Transverse colon (tissue), 4 donors: Measurements from ENCODE around the gene LMO1. TPM values are rescaled to one million over a fixed set of nuclear protein-coding genes. Genes with fewer than 3 reads are reported as not detected.
A peak's percentile ranks its signal among the peaks of the same experiment; 100 is the strongest.

ENCODE experiments used
- DNase-seq: peaks from one replicate; pipeline ENCODE4 v3.0.0-alpha.2; 2019
- H3K27ac ChIP-seq, 4 donors: fragments of 200-600 bp; sonication (generic); 2 replicates each; pipeline ENCODE4 v1.5.1; 2016 to 2018; ENCODE audit warnings: inconsistent platforms in 4 of 4
- H3K27me3 ChIP-seq: fragments of 200-600 bp; sonication (generic); 2 replicates; pipeline ENCODE4 v1.5.1; 2017; ENCODE audit warnings: inconsistent platforms
- H3K36me3 ChIP-seq, 4 donors: fragments of 200-600 bp; sonication (generic); 2 replicates each; pipeline ENCODE4 v1.5.1; 2017 to 2019; ENCODE audit warnings: inconsistent platforms in 4 of 4
- H3K4me1 ChIP-seq, 4 donors: fragments of 200-600 bp; sonication (generic); 2 replicates each; pipeline ENCODE4 v1.5.1; 2017 to 2020; ENCODE audit warnings: inconsistent platforms in 4 of 4
- H3K4me3 ChIP-seq, 4 donors: fragments of 200-600 bp; sonication (generic); 1 replicate in 1 of 4; 2 replicates in 3 of 4; pipeline versions ENCODE4 v1.5.1 to v1.6.1; 2017 to 2019; ENCODE audit warnings: inconsistent platforms in 4 of 4
- H3K9me3 ChIP-seq, 2 donors: fragments of 200-600 bp; sonication (generic); 2 replicates each; pipeline ENCODE4 v1.5.1; 2017 to 2019; ENCODE audit warnings: inconsistent platforms in 2 of 2
- CTCF ChIP-seq, 5 experiments: fragments of 200-600 bp in 3 of 5; fragments of 450-650 bp in 2 of 5; sonication (generic) in 3 of 5; IDR thresholded peaks; 1 replicate in 2 of 5; 2 replicates in 3 of 5; pipeline ENCODE4 v1.5.1; 2016 to 2017; ENCODE audit warnings: antibody characterized with exemption in 5 of 5, inconsistent platforms in 3 of 5, mild to moderate bottlenecking in 2 of 5, moderate library complexity in 1 of 5
- EP300 ChIP-seq: sonication (generic); formaldehyde crosslinking; IDR thresholded peaks from one replicate; pipeline ENCODE4 v1.6.1; 2017; ENCODE audit warnings: antibody characterized with exemption, low read depth
- POLR2A ChIP-seq: fragments of 450-650 bp; IDR thresholded peaks from one replicate; pipeline ENCODE4 v1.6.1; 2016; ENCODE audit warnings: antibody characterized with exemption, mild to moderate bottlenecking, moderate library complexity
- POLR2AphosphoS5 ChIP-seq, 3 donors: sonication (generic); formaldehyde crosslinking; IDR thresholded peaks; one replicate each; pipeline ENCODE4 v1.6.1; 2016; ENCODE audit warnings: antibody characterized with exemption in 3 of 3
- WGBS, 2 donors: methylation state at CpG; one replicate each; pipeline ENCODE4 v1.1.5; 2018; ENCODE audit warnings: low coverage in 1 of 2; 5-methylcytosine and 5-hydroxymethylcytosine counted together
- in situ Hi-C, 4 donors: fragments of 200-750 bp; cut with MboI; loops; one replicate each; pipeline versions ENCODE4 v1.15.0 to v1.15.1; 2017; ENCODE audit warnings: low sequenced_read_pairs in 3 of 4, low pct_ligation_motif_present in 1 of 4, low pct_unique_long_range_greater_than_20kb in 1 of 4
- intact Hi-C: fragments of 100-400 bp; cut with DNase I; formaldehyde crosslinking; loops from one replicate; pipeline ENCODE4 v1.15.1; 2023; ENCODE audit warnings: low total_unique reads
- total RNA-seq, 4 donors: library from RNA; depleted of rRNA; stranded (reverse); fragments of >200 nt; gene quantifications; one replicate each; pipeline ENCODE4 v1.1.0, GENCODE V29; 2016

Gene LMO1
- total RNA-seq, 4 donors from 2014 or later = not detected

DNA sequence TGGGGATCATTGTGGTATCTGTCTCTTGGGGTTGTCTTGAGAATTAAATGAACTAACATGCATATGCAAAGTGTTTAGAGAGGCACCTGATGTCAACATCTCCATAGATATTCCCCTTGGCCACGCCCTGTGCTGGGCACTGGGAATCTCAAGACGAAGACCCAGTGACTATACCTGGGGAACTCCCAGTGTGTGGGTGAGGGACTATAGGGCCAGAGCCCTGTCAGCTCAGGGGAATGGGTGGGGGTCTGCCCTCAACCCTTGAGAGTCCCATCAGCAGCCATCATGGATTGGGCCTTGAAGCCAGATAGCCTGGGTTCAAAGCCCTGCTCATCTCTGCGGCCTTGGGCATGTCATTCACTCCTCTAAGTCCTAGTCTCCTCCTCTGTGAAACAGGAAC, 21.6 kb upstream of the LMO1 start:
- peaks cover 10% of the 10 kb centered on the region for H3K27me3 ChIP-seq
- no peak for DNase-seq
- no peaks in the 10 kb centered on the region for H3K9me3 ChIP-seq
- TF ChIP-seq CTCF (IDR thresholded peaks at IDR 0.05) (no peak), POLR2A (no peak), POLR2AphosphoS5 (IDR thresholded peaks at IDR 0.05) (no peak), EP300 (no peak)
- peaks cover 0 to 7% (median 3%) of the 10 kb centered on the region in 4 donors for H3K4me1 ChIP-seq
- intact Hi-C loops = no loop called here
- in situ Hi-C loops = no loop called here
- no peak overlapping the region for H3K4me3 ChIP-seq
- WGBS, 2 donors = 91% methylated on average over 3 of the region's 3 CpGs; no CpG with 5 or more reads in 1 of the 2 donors
- H3K27ac ChIP-seq = no peak overlapping the region
- no peaks in the 10 kb centered on the region for H3K36me3 ChIP-seq

GRCh38 chr11:8283465-8284230, 20.0 kb upstream of the LMO1 start:
- peaks cover 0 to 7% (median 3%) of the 10 kb centered on the region in 4 donors for H3K4me1 ChIP-seq
- in situ Hi-C loops = no loop called here
- peak overlapping the region in 1 of 4 donors; percentile 23 for H3K4me3 ChIP-seq
- H3K9me3 ChIP-seq = no peaks in the 10 kb centered on the region
- H3K36me3 ChIP-seq = no peaks in the 10 kb centered on the region
- H3K27me3 ChIP-seq = peaks cover 10% of the 10 kb centered on the region
- TF ChIP-seq POLR2A = no peak
- no peak for TF ChIP-seq EP300
- no peak for TF ChIP-seq CTCF (IDR thresholded peaks at IDR 0.05)
- no peak for TF ChIP-seq POLR2AphosphoS5 (IDR thresholded peaks at IDR 0.05)
- WGBS, 2 donors = 17 to 29% methylated on average over 1 to 29 of the region's 32 CpGs
- no peak for DNase-seq
- intact Hi-C loops = no loop called here
- H3K27ac ChIP-seq = no peak overlapping the region

- Histone ChIP-seq H3K4me3 (peak overlapping the region in 1 of 4 donors; percentile 23), H3K36me3 (no peaks in the 10 kb centered on the region), H3K27ac (no peak overlapping the region), H3K27me3 (peaks cover 10% of the 10 kb centered on the region), H3K4me1 (peaks cover 0 to 7% (median 3%) of the 10 kb centered on the region in 4 donors), H3K9me3 (no peaks in the 10 kb centered on the region)
- DNase-seq = no peak
- TF ChIP-seq POLR2A (no peak), POLR2AphosphoS5 (IDR thresholded peaks at IDR 0.05) (no peak)
- WGBS, 2 donors = 59 to 63% methylated on average over 8 of the region's 8 CpGs
- intact Hi-C loops (no loop called here), in situ Hi-C loops (no loop called here)
Measured at GRCh38 chr11:8283100-8283464, 19.4 kb upstream of the LMO1 start.

GRCh38 chr11:8282631-8283030, 19.0 kb upstream of the LMO1 start:
- intact Hi-C loops (no loop called here), in situ Hi-C loops (no loop called here)
- Histone ChIP-seq H3K9me3 (no peaks in the 10 kb centered on the region), H3K4me1 (peaks cover 0 to 7% (median 3%) of the 10 kb centered on the region in 4 donors), H3K36me3 (no peaks in the 10 kb centered on the region), H3K27me3 (peaks cover 10% of the 10 kb centered on the region), H3K4me3 (no peak overlapping the region), H3K27ac (no peak overlapping the region)
- no peak for TF ChIP-seq CTCF (IDR thresholded peaks at IDR 0.05)
- no peak for TF ChIP-seq POLR2A
- TF ChIP-seq POLR2AphosphoS5 (IDR thresholded peaks at IDR 0.05) = no peak
- TF ChIP-seq EP300 = no peak
- WGBS, 2 donors = 89% methylated on average over 8 to 10 of the region's 10 CpGs
- DNase-seq = no peak

- intact Hi-C loops = no loop called here
- in situ Hi-C loops = no loop called here
- no peaks in the 10 kb centered on the region for H3K9me3 ChIP-seq
- H3K27me3 ChIP-seq = peaks cover 10% of the 10 kb centered on the region
- no peak overlapping the region for H3K27ac ChIP-seq
- H3K36me3 ChIP-seq = no peaks in the 10 kb centered on the region
- DNase-seq = no peak
- TF ChIP-seq POLR2AphosphoS5 (IDR thresholded peaks at IDR 0.05) (no peak), CTCF (IDR thresholded peaks at IDR 0.05) (no peak), EP300 (no peak)
- 88 to 94% methylated on average over 2 of the region's 2 CpGs for WGBS, 2 donors
- H3K4me3 ChIP-seq = no peak overlapping the region
- peaks cover 0 to 7% (median 3%) of the 10 kb centered on the region in 4 donors for H3K4me1 ChIP-seq
Measured at GRCh38 chr11:8281266-8281665, 17.6 kb upstream of the LMO1 start.
